K562 (cell line): ENCODE data around the gene PALLD. TPM values are rescaled to one million over a fixed set of nuclear protein-coding genes. Genes with fewer than 3 reads are reported as not detected.

ENCODE experiments used
- HMG20A ChIP-seq: fragments of 450-650 bp; formaldehyde crosslinking; conservative IDR thresholded peaks from 2 replicates; pipeline ENCODE4 v1.4.0; 2020; ENCODE audit warnings: mild to moderate bottlenecking, mixed read lengths
- KAT2B ChIP-seq: IDR thresholded peaks from one replicate; pipeline ENCODE4 v1.6.1; 2012; ENCODE audit warnings: low read depth, mild to moderate bottlenecking, control low read depth, inconsistent platforms, low read length, moderate library complexity
- KLF1 ChIP-seq: fragments of 450-650 bp; IDR thresholded peaks from 2 replicates; pipeline ENCODE4 v1.6.1; 2016; ENCODE audit warnings: missing genetic modification characterization, missing compliant biosample characterization
- MNT ChIP-seq, 2 experiments: fragments of 450-650 bp; conservative IDR thresholded peaks; 2 replicates each; pipeline ENCODE4 v1.6.1; 2017; ENCODE audit warnings: mild to moderate bottlenecking in 2 of 2, moderate library complexity in 2 of 2
- ZNF77 ChIP-seq: fragments of 250-450 bp; sonication (Bioruptor Pico); IDR thresholded peaks from 2 replicates; pipeline ENCODE4 v1.5.0; 2020
- polyA plus RNA-seq, 8 experiments: library from polyadenylated mRNA; depleted of rRNA in 4 of 8; stranded (reverse) in 5 of 8; unstranded in 3 of 8; fragments of >200 nt; fragmentation: Nextera tagmentation in 2 of 8; fragmentation: Illumina TruSeq in 1 of 8; extraction: Ambion mirVana in 2 of 8; extraction: Trizol in 1 of 8; gene quantifications; 2 replicates each; pipeline versions ENCODE4 v1.2.1 to v1.2.3, GENCODE V29; 2011 to 2014; ENCODE audit warnings: inconsistent platforms in 1 of 8, missing spikeins in 1 of 8
- total RNA-seq, 7 experiments: library from RNA; depleted of rRNA in 6 of 7; stranded (reverse); fragments of >200 nt in 6 of 7; fragmentation: Illumina TruSeq in 2 of 7; extraction: Trizol in 2 of 7; gene quantifications; 2 replicates each; pipeline versions ENCODE4 v1.2.1 to v1.2.3, GENCODE V29; 2011 to 2021; ENCODE audit warnings: low replicate concordance in 1 of 7
- TF ChIP-seq, protein P1 (sequence below): sonication (generic); formaldehyde crosslinking; IDR thresholded peaks from 2 replicates; pipeline ENCODE4 v1.8.0; 2023; ENCODE audit warnings: mild to moderate bottlenecking, missing genetic modification reagents

PALLD gene
- total and polyA plus RNA-seq, 9 of the 15 experiments (the other 6 are each of a cell fraction or from before 2014, with no cell fraction given), result 0.01 to 0.35 (median 0.06) TPM; not detected in 3

GRCh38 chr4:168811207-168811606, 314.4 kb downstream of the PALLD start (continued):
- no peak for TF ChIP-seq KLF1 (tag)
- no peak for TF ChIP-seq HMG20A (CRISPR knock-in tag)
- no peak for TF ChIP-seq ZNF77 (CRISPR knock-in tag)
- no peak for TF ChIP-seq KAT2B
- TF ChIP-seq MNT (conservative IDR thresholded peaks at IDR 0.05), result no peak
- TF ChIP-seq, protein P1, sequence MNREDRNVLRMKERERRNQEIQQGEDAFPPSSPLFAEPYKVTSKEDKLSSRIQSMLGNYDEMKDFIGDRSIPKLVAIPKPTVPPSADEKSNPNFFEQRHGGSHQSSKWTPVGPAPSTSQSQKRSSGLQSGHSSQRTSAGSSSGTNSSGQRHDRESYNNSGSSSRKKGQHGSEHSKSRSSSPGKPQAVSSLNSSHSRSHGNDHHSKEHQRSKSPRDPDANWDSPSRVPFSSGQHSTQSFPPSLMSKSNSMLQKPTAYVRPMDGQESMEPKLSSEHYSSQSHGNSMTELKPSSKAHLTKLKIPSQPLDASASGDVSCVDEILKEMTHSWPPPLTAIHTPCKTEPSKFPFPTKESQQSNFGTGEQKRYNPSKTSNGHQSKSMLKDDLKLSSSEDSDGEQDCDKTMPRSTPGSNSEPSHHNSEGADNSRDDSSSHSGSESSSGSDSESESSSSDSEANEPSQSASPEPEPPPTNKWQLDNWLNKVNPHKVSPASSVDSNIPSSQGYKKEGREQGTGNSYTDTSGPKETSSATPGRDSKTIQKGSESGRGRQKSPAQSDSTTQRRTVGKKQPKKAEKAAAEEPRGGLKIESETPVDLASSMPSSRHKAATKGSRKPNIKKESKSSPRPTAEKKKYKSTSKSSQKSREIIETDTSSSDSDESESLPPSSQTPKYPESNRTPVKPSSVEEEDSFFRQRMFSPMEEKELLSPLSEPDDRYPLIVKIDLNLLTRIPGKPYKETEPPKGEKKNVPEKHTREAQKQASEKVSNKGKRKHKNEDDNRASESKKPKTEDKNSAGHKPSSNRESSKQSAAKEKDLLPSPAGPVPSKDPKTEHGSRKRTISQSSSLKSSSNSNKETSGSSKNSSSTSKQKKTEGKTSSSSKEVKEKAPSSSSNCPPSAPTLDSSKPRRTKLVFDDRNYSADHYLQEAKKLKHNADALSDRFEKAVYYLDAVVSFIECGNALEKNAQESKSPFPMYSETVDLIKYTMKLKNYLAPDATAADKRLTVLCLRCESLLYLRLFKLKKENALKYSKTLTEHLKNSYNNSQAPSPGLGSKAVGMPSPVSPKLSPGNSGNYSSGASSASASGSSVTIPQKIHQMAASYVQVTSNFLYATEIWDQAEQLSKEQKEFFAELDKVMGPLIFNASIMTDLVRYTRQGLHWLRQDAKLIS, result no peak
